ENCODE results near the gene FBXL7.

DNA sequence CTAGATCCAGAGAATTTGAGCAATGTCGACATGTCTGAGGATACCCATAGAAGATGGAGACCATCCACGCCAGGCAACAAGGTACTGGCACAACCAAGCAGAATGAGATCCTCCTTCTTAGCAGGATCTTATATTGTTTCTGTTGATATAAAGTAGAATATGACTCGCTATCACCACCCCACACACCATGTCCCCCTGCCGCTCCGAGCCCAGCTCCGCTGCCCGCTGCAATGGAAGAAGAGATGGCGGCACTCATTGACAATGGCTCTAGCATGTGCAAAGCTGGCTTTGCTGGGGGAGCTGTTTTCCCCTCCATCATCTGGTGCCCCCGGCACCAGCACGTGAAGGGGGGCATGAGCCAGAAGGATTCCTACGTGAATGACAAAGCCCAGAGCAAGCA lies 49.5 kb upstream of the FBXL7 start:
- TF ChIP-seq EZH2 (IDR thresholded peaks at IDR 0.05; ENCODE audit: insufficient read depth, poor library complexity, severe bottlenecking) (no peak), EZH2phosphoT487 (IDR thresholded peaks at IDR 0.05; ENCODE audit: insufficient read depth, low read depth) (no peak)

All from GM23248 (cell line).